ENCODE data around the gene IPO13.

The IPO13 gene

DNA sequence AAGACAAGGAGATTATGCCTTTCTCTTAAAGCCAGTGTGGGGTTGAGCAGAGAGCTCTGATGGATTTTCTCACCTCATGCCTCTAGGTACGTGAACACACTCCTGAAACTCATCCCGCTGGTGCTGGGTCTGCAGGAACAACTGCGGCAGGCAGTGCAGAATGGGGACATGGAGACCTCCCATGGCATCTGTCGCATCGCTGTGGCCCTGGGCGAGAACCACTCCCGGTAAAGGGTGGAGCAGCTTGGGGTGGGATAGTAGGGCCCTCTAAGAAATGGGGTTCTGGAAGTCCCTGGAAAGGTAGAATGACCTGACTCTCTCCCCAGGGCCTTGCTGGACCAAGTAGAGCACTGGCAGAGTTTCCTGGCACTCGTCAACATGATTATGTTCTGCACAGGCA is 9.5 kb downstream of the IPO13 start (continued):
- TF ChIP-seq, protein P1, sequence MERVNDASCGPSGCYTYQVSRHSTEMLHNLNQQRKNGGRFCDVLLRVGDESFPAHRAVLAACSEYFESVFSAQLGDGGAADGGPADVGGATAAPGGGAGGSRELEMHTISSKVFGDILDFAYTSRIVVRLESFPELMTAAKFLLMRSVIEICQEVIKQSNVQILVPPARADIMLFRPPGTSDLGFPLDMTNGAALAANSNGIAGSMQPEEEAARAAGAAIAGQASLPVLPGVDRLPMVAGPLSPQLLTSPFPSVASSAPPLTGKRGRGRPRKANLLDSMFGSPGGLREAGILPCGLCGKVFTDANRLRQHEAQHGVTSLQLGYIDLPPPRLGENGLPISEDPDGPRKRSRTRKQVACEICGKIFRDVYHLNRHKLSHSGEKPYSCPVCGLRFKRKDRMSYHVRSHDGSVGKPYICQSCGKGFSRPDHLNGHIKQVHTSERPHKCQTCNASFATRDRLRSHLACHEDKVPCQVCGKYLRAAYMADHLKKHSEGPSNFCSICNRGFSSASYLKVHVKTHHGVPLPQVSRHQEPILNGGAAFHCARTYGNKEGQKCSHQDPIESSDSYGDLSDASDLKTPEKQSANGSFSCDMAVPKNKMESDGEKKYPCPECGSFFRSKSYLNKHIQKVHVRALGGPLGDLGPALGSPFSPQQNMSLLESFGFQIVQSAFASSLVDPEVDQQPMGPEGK (CRISPR knock-in tag; IDR thresholded peaks at IDR 0.05; ENCODE audit: borderline replicate concordance): no peak
- TF ChIP-seq, protein P2, sequence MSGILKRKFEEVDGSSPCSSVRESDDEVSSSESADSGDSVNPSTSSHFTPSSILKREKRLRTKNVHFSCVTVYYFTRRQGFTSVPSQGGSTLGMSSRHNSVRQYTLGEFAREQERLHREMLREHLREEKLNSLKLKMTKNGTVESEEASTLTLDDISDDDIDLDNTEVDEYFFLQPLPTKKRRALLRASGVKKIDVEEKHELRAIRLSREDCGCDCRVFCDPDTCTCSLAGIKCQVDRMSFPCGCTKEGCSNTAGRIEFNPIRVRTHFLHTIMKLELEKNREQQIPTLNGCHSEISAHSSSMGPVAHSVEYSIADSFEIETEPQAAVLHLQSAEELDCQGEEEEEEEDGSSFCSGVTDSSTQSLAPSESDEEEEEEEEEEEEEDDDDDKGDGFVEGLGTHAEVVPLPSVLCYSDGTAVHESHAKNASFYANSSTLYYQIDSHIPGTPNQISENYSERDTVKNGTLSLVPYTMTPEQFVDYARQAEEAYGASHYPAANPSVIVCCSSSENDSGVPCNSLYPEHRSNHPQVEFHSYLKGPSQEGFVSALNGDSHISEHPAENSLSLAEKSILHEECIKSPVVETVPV (CRISPR knock-in tag; IDR thresholded peaks at IDR 0.05): no peak

DNA sequence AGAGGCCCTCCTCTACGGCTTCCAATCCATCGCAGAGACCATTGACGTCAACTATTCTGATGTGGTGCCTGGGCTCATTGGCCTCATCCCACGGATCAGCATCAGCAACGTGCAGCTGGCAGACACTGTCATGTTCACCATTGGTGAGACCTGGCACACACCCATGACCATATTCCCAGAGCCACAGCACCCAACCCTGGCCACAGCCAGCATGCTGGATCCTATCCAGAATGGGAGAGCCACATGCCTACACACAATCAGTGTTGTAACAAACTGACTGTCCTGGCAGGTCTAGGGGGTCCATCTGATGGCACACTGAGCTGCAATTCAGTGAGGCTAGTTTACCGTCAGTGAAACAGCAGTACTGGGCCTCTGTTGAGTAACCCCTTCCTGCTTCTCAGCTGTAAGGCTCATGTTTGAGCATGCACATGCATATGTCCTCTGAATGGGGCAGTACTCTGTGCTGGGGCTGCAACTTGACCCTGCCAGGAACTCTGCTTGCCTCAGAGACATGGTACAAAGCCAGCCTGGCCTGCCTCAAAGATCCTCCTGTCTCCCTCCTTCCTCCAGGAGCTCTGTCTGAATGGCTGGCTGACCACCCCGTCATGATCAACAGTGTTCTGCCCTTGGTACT is 10.8 kb downstream of the IPO13 start:
- no peak for ATAC-seq
- TF ChIP-seq, protein P1 (CRISPR knock-in tag; IDR thresholded peaks at IDR 0.05; ENCODE audit: borderline replicate concordance): no peak
- TF ChIP-seq TCF4 (CRISPR knock-in tag; IDR thresholded peaks at IDR 0.05; ENCODE audit: borderline replicate concordance) (no peak), ZNF8 (CRISPR knock-in tag; IDR thresholded peaks at IDR 0.05) (no peak), ZNF565 (CRISPR knock-in tag; conservative IDR thresholded peaks at IDR 0.05; ENCODE audit: low read depth) (no peak), ZFP3 (CRISPR knock-in tag; IDR thresholded peaks at IDR 0.05) (no peak), ARNTL (CRISPR knock-in tag; IDR thresholded peaks at IDR 0.05; ENCODE audit: borderline replicate concordance, low read depth) (no peak), GLIS3 (CRISPR knock-in tag; IDR thresholded peaks at IDR 0.05) (no peak), RARB (CRISPR knock-in tag; IDR thresholded peaks at IDR 0.05) (no peak), PPARA (CRISPR knock-in tag; IDR thresholded peaks at IDR 0.05; ENCODE audit: borderline replicate concordance) (no peak), ISL1 (CRISPR knock-in tag; IDR thresholded peaks at IDR 0.05) (no peak), BACH2 (CRISPR knock-in tag; IDR thresholded peaks at IDR 0.05; ENCODE audit: borderline replicate concordance) (no peak)
- TF ChIP-seq, protein P2 (CRISPR knock-in tag; IDR thresholded peaks at IDR 0.05): no peak

DNA sequence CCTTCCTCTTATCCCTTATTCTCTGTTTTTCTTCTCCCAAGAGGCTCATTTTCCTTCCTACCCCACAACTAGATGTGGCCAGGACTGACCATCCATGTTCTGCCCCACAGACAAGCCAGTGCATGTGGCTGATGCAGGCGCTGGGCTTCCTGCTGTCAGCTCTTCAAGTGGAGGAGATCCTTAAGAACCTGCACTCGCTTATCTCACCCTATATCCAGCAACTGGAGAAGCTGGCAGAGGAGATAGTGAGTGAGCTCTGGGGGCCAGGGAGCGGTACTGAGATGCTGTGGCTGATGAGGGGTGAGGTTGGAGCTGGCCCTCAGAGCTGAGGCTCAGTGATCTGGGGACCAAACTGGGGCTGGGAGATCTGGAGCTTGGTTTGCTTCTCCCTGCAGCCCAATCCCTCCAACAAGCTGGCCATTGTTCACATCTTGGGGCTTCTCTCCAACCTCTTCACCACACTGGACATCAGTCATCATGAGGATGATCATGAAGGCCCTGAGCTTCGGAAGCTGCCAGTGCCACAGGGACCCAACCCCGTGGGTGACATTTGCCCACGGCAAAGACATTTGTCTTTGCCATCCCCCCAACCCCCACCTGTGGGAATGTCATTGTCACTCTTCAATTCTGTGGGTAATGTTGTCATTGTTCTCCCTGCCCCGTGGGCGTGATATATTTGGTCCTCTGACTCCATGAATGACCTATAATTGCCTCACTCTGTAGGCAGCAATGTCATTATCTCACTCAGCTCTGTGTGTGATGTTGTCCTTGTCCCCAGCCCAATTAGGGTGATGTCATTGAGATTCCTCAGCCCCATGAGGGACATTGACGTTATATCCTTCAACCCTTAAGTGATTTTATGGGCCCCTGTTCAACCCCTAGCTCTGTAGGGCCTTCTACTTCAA is 11.9 kb downstream of the IPO13 start:
- ATAC-seq: no peak
- TF ChIP-seq ARNTL (CRISPR knock-in tag; IDR thresholded peaks at IDR 0.05; ENCODE audit: borderline replicate concordance, low read depth): no peak

DNA sequence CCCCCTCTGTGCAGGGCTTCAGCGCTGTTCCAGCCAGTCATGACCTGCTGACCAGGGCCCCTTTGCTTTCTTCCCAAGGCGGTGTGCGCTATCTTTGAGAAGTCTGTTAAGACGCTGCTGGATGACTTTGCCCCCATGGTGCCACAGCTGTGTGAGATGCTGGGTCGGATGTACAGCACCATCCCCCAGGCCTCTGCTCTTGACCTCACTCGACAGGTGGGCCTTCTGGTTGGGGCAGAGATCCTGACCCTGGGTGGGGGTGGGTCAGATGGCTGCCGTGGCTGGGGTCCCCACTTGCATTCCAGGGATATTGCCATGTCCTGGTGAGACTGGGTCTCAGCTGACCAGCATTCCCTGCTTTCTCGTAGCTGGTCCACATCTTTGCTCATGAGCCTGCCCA is 14.0 kb downstream of the IPO13 start:
- TF ChIP-seq ZFP3 (CRISPR knock-in tag; IDR thresholded peaks at IDR 0.05) (no peak), GLIS3 (CRISPR knock-in tag; IDR thresholded peaks at IDR 0.05) (no peak), ZC3H10 (CRISPR knock-in tag; IDR thresholded peaks at IDR 0.05) (no peak), TCF4 (CRISPR knock-in tag; IDR thresholded peaks at IDR 0.05; ENCODE audit: borderline replicate concordance) (no peak), CSDC2 (CRISPR knock-in tag; IDR thresholded peaks at IDR 0.05) (no peak), BACH2 (CRISPR knock-in tag; IDR thresholded peaks at IDR 0.05; ENCODE audit: borderline replicate concordance) (no peak), TOX (CRISPR knock-in tag; IDR thresholded peaks at IDR 0.05; ENCODE audit: borderline replicate concordance) (no peak)
- TF ChIP-seq, protein P1 (CRISPR knock-in tag; IDR thresholded peaks at IDR 0.05; ENCODE audit: borderline replicate concordance): no peak
- ATAC-seq: no peak
